ENCODE data around the gene GTF2IRD1. TPM values are rescaled to one million over a fixed set of nuclear protein-coding genes. Genes with fewer than 3 reads are reported as not detected.
A peak's percentile ranks its signal among the peaks of the same experiment; 100 is the strongest.
"Not testable (repeated sequence)": the region's sequence is repeated elsewhere in the genome, so short reads cannot be mapped to it uniquely, and the experiment has no call there.

The GTF2IRD1 gene
- total and polyA plus RNA-seq, 9 donors: 12.5 to 44.3 (median 40.7) TPM

- DNase-seq; H3K36me3 ChIP-seq (ENCODE audit: control insufficient read depth, insufficient read depth, low read length); H3K27ac ChIP-seq (ENCODE audit: low read length); H3K9me3 ChIP-seq (replicated peaks; ENCODE audit: control insufficient read depth, low read depth, low read length); H3K27me3 ChIP-seq (ENCODE audit: control insufficient read depth, insufficient read depth, low read length); H3K4me1 ChIP-seq (ENCODE audit: control insufficient read depth, insufficient read depth, low read length); H3K4me3 ChIP-seq (ENCODE audit: low read length): not testable (repeated sequence)
- WGBS (ENCODE audit: insufficient coverage): no CpG with 5 or more reads among the region's 5 CpGs
These were observed 42.1 kb upstream of the GTF2IRD1 start for GRCh38 chr7:74411571-74411970.

GRCh38 chr7:74412056-74412455 is 41.6 kb upstream of the GTF2IRD1 start:
- Histone ChIP-seq H3K4me1 (ENCODE audit: control insufficient read depth, insufficient read depth, low read length) (no peaks in the 10 kb centered on the region), H3K27ac (ENCODE audit: low read length) (no peak overlapping the region), H3K9me3 (replicated peaks; ENCODE audit: control insufficient read depth, low read depth, low read length) (no peaks in the 10 kb centered on the region), H3K36me3 (ENCODE audit: control insufficient read depth, insufficient read depth, low read length) (no peaks in the 10 kb centered on the region), H3K4me3 (ENCODE audit: low read length) (no peak overlapping the region), H3K27me3 (ENCODE audit: control insufficient read depth, insufficient read depth, low read length) (no peaks in the 10 kb centered on the region)
- no peak for DNase-seq
- no CpG with 5 or more reads among the region's 4 CpGs for WGBS (ENCODE audit: insufficient coverage)

GRCh38 chr7:74412603-74413002 is 41.1 kb upstream of the GTF2IRD1 start:
- WGBS (ENCODE audit: insufficient coverage): 86% methylated on average over 1 of the region's 3 CpGs
- Histone ChIP-seq H3K27me3 (ENCODE audit: control insufficient read depth, insufficient read depth, low read length) (no peaks in the 10 kb centered on the region), H3K4me3 (ENCODE audit: low read length) (no peak overlapping the region), H3K36me3 (ENCODE audit: control insufficient read depth, insufficient read depth, low read length) (no peaks in the 10 kb centered on the region), H3K9me3 (replicated peaks; ENCODE audit: control insufficient read depth, low read depth, low read length) (no peaks in the 10 kb centered on the region), H3K27ac (ENCODE audit: low read length) (no peak overlapping the region), H3K4me1 (ENCODE audit: control insufficient read depth, insufficient read depth, low read length) (peaks cover 3% of the 10 kb centered on the region)
- DNase-seq: no peak

GRCh38 chr7:74414595-74415333 is 38.9 kb upstream of the GTF2IRD1 start:
- H3K36me3 ChIP-seq (ENCODE audit: control insufficient read depth, insufficient read depth, low read length); H3K27me3 ChIP-seq (ENCODE audit: control insufficient read depth, insufficient read depth, low read length); H3K4me3 ChIP-seq (ENCODE audit: low read length); DNase-seq; H3K9me3 ChIP-seq (replicated peaks; ENCODE audit: control insufficient read depth, low read depth, low read length); H3K4me1 ChIP-seq (ENCODE audit: control insufficient read depth, insufficient read depth, low read length); H3K27ac ChIP-seq (ENCODE audit: low read length): not testable (repeated sequence)
- no CpG with 5 or more reads among the region's 7 CpGs for WGBS (ENCODE audit: insufficient coverage)

- Histone ChIP-seq H3K4me1 (ENCODE audit: control insufficient read depth, insufficient read depth, low read length) (peaks cover 6% of the 10 kb centered on the region), H3K27ac (ENCODE audit: low read length) (no peak overlapping the region), H3K27me3 (ENCODE audit: control insufficient read depth, insufficient read depth, low read length) (no peaks in the 10 kb centered on the region), H3K4me3 (ENCODE audit: low read length) (no peak overlapping the region), H3K36me3 (ENCODE audit: control insufficient read depth, insufficient read depth, low read length) (no peaks in the 10 kb centered on the region), H3K9me3 (replicated peaks; ENCODE audit: control insufficient read depth, low read depth, low read length) (no peaks in the 10 kb centered on the region)
- 10% methylated on average over 10 of the region's 16 CpGs for WGBS (ENCODE audit: insufficient coverage)
- peak; percentile 78 for DNase-seq
These were observed 36.2 kb upstream of the GTF2IRD1 start for GRCh38 chr7:74417419-74417971.

GRCh38 chr7:74418076-74418475 is 35.6 kb upstream of the GTF2IRD1 start:
- Histone ChIP-seq H3K4me3 (ENCODE audit: low read length) (no peak overlapping the region), H3K4me1 (ENCODE audit: control insufficient read depth, insufficient read depth, low read length) (peaks cover 6% of the 10 kb centered on the region), H3K27ac (ENCODE audit: low read length) (no peak overlapping the region), H3K9me3 (replicated peaks; ENCODE audit: control insufficient read depth, low read depth, low read length) (no peaks in the 10 kb centered on the region), H3K27me3 (ENCODE audit: control insufficient read depth, insufficient read depth, low read length) (no peaks in the 10 kb centered on the region), H3K36me3 (ENCODE audit: control insufficient read depth, insufficient read depth, low read length) (no peaks in the 10 kb centered on the region)
- 86% methylated on average over 8 of the region's 8 CpGs for WGBS (ENCODE audit: insufficient coverage)
- DNase-seq: no peak

- H3K36me3 ChIP-seq (ENCODE audit: control insufficient read depth, insufficient read depth, low read length): no peaks in the 10 kb centered on the region
- H3K27ac ChIP-seq (ENCODE audit: low read length): no peak overlapping the region
- no peaks in the 10 kb centered on the region for H3K27me3 ChIP-seq (ENCODE audit: control insufficient read depth, insufficient read depth, low read length)
- H3K9me3 ChIP-seq (replicated peaks; ENCODE audit: control insufficient read depth, low read depth, low read length): no peaks in the 10 kb centered on the region
- H3K4me3 ChIP-seq (ENCODE audit: low read length): no peak overlapping the region
- WGBS (ENCODE audit: insufficient coverage): 91% methylated on average over 10 of the region's 10 CpGs
- H3K4me1 ChIP-seq (ENCODE audit: control insufficient read depth, insufficient read depth, low read length): peaks cover 6% of the 10 kb centered on the region
- DNase-seq: no peak
These were observed 35.2 kb upstream of the GTF2IRD1 start for GRCh38 chr7:74418538-74418937.

GRCh38 chr7:74419232-74419631 is 34.5 kb upstream of the GTF2IRD1 start:
- not testable (repeated sequence) for H3K36me3 ChIP-seq (ENCODE audit: control insufficient read depth, insufficient read depth, low read length); H3K27me3 ChIP-seq (ENCODE audit: control insufficient read depth, insufficient read depth, low read length); H3K4me1 ChIP-seq (ENCODE audit: control insufficient read depth, insufficient read depth, low read length); H3K27ac ChIP-seq (ENCODE audit: low read length); DNase-seq; H3K9me3 ChIP-seq (replicated peaks; ENCODE audit: control insufficient read depth, low read depth, low read length); H3K4me3 ChIP-seq (ENCODE audit: low read length)
- 80% methylated on average over 2 of the region's 4 CpGs for WGBS (ENCODE audit: insufficient coverage)

- H3K36me3 ChIP-seq (ENCODE audit: control insufficient read depth, insufficient read depth, low read length): no peaks in the 10 kb centered on the region
- no peak overlapping the region for H3K27ac ChIP-seq (ENCODE audit: low read length)
- H3K27me3 ChIP-seq (ENCODE audit: control insufficient read depth, insufficient read depth, low read length): no peaks in the 10 kb centered on the region
- H3K4me3 ChIP-seq (ENCODE audit: low read length): no peak overlapping the region
- H3K9me3 ChIP-seq (replicated peaks; ENCODE audit: control insufficient read depth, low read depth, low read length): no peaks in the 10 kb centered on the region
- H3K4me1 ChIP-seq (ENCODE audit: control insufficient read depth, insufficient read depth, low read length): peaks cover 6% of the 10 kb centered on the region
- 89% methylated on average over 4 of the region's 4 CpGs for WGBS (ENCODE audit: insufficient coverage)
- DNase-seq: no peak
These were observed 33.7 kb upstream of the GTF2IRD1 start for GRCh38 chr7:74420006-74420405.

- Histone ChIP-seq H3K4me1 (ENCODE audit: control insufficient read depth, insufficient read depth, low read length) (peaks cover 2% of the 10 kb centered on the region), H3K27me3 (ENCODE audit: control insufficient read depth, insufficient read depth, low read length) (no peaks in the 10 kb centered on the region), H3K36me3 (ENCODE audit: control insufficient read depth, insufficient read depth, low read length) (no peaks in the 10 kb centered on the region), H3K4me3 (ENCODE audit: low read length) (no peak overlapping the region), H3K27ac (ENCODE audit: low read length) (no peak overlapping the region), H3K9me3 (replicated peaks; ENCODE audit: control insufficient read depth, low read depth, low read length) (no peaks in the 10 kb centered on the region)
- WGBS (ENCODE audit: insufficient coverage): 77% methylated on average over 8 of the region's 10 CpGs
- DNase-seq: no peak
These were observed 29.3 kb upstream of the GTF2IRD1 start for GRCh38 chr7:74424291-74424880.

Data from muscle of leg (tissue), 11 donors.